WERI-Rb-1 (cell line): Measurements from ENCODE around the gene THBS2.
"Not testable (repeated sequence)": the region's sequence is repeated elsewhere in the genome, so short reads cannot be mapped to it uniquely, and the experiment has no call there.

Experiments
- DNase-seq: peaks from one replicate; pipeline ENCODE4 v3.0.0-alpha.2; 2020
- H3K27ac ChIP-seq: fragments of 250-450 bp; sonication (Bioruptor Pico); 2 replicates; pipeline ENCODE4 v1.5.1; 2020; ENCODE audit warnings: mild to moderate bottlenecking, moderate library complexity
- H3K27me3 ChIP-seq: fragments of 250-450 bp; sonication (Bioruptor Pico); 2 replicates; pipeline ENCODE4 v1.5.1; 2021; ENCODE audit warnings: mild to moderate bottlenecking, low read depth, moderate library complexity; ENCODE audit not compliant: insufficient read depth, severe bottlenecking
- H3K36me3 ChIP-seq: fragments of 250-450 bp; sonication (Bioruptor Pico); 2 replicates; pipeline ENCODE4 v1.5.1; 2020; ENCODE audit warnings: mild to moderate bottlenecking, moderate library complexity
- H3K4me3 ChIP-seq: 2 replicates; pipeline ENCODE4 v1.5.1; 2011; ENCODE audit warnings: low read depth, mild to moderate bottlenecking, control low read depth, low read length
- H3K9me3 ChIP-seq: fragments of 250-450 bp; sonication (Bioruptor Pico); 2 replicates; pipeline ENCODE4 v1.5.1; 2021; ENCODE audit warnings: mild to moderate bottlenecking, moderate library complexity; ENCODE audit not compliant: severe bottlenecking
- TF ChIP-seq, protein P1 (sequence below): IDR thresholded peaks from 2 replicates; pipeline ENCODE4 v1.5.1; 2011; ENCODE audit warnings: low read depth, mild to moderate bottlenecking, control low read depth, inconsistent platforms, low read length

THBS2 gene

GRCh38 chr6:169265486-169266131 lies 12.0 kb upstream of the THBS2 start:
- H3K27me3 ChIP-seq = no peaks in the 10 kb centered on the region
- TF ChIP-seq, protein P1, sequence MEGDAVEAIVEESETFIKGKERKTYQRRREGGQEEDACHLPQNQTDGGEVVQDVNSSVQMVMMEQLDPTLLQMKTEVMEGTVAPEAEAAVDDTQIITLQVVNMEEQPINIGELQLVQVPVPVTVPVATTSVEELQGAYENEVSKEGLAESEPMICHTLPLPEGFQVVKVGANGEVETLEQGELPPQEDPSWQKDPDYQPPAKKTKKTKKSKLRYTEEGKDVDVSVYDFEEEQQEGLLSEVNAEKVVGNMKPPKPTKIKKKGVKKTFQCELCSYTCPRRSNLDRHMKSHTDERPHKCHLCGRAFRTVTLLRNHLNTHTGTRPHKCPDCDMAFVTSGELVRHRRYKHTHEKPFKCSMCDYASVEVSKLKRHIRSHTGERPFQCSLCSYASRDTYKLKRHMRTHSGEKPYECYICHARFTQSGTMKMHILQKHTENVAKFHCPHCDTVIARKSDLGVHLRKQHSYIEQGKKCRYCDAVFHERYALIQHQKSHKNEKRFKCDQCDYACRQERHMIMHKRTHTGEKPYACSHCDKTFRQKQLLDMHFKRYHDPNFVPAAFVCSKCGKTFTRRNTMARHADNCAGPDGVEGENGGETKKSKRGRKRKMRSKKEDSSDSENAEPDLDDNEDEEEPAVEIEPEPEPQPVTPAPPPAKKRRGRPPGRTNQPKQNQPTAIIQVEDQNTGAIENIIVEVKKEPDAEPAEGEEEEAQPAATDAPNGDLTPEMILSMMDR = no peak
- H3K27ac ChIP-seq = no peak overlapping the region
- no peaks in the 10 kb centered on the region for H3K36me3 ChIP-seq
- no peak for DNase-seq
- no peaks in the 10 kb centered on the region for H3K9me3 ChIP-seq
- no peak overlapping the region for H3K4me3 ChIP-seq

- Histone ChIP-seq H3K36me3 (no peaks in the 10 kb centered on the region), H3K9me3 (no peaks in the 10 kb centered on the region), H3K4me3 (no peak overlapping the region), H3K27ac (no peak overlapping the region), H3K27me3 (no peaks in the 10 kb centered on the region)
- DNase-seq = no peak
- TF ChIP-seq, protein P1 = no peak
Observed at GRCh38 chr6:169263836-169264608, 10.4 kb upstream of the THBS2 start.

- TF ChIP-seq, protein P1 = no peak
- no peak overlapping the region for H3K4me3 ChIP-seq
- no peak for DNase-seq
- H3K27ac ChIP-seq = no peak overlapping the region
- no peaks in the 10 kb centered on the region for H3K36me3 ChIP-seq
- no peaks in the 10 kb centered on the region for H3K27me3 ChIP-seq
- no peaks in the 10 kb centered on the region for H3K9me3 ChIP-seq
Observed at GRCh38 chr6:169263374-169263773, 9.7 kb upstream of the THBS2 start.

- H3K27ac ChIP-seq, H3K9me3 ChIP-seq, DNase-seq, H3K36me3 ChIP-seq, H3K27me3 ChIP-seq, H3K4me3 ChIP-seq: not testable (repeated sequence)
Observed at GRCh38 chr6:169262602-169263001, 9.0 kb upstream of the THBS2 start.

GRCh38 chr6:169256518-169256917 lies 2.9 kb upstream of the THBS2 start:
- TF ChIP-seq, protein P1 = no peak
- Histone ChIP-seq H3K27ac (no peak overlapping the region), H3K27me3 (no peaks in the 10 kb centered on the region), H3K36me3 (no peaks in the 10 kb centered on the region), H3K9me3 (no peaks in the 10 kb centered on the region), H3K4me3 (no peak overlapping the region)
- DNase-seq = no peak

GRCh38 chr6:169256061-169256460 lies 2.4 kb upstream of the THBS2 start:
- H3K9me3 ChIP-seq = no peaks in the 10 kb centered on the region
- H3K27me3 ChIP-seq = no peaks in the 10 kb centered on the region
- TF ChIP-seq, protein P1 = no peak
- no peak for DNase-seq
- H3K27ac ChIP-seq = no peak overlapping the region
- no peak overlapping the region for H3K4me3 ChIP-seq
- no peaks in the 10 kb centered on the region for H3K36me3 ChIP-seq
